ENCODE data around the gene GRIA3. TPM values are rescaled to one million over a fixed set of nuclear protein-coding genes. Genes with fewer than 3 reads are reported as not detected.
A peak's percentile ranks its signal among the peaks of the same experiment; 100 is the strongest.
"Not testable (repeated sequence)": the region's sequence is repeated elsewhere in the genome, so short reads cannot be mapped to it uniquely, and the experiment has no call there.

Gene GRIA3
- total RNA-seq, 1 donor from 2014 or later: 4.6 TPM

GRCh38 chrX:123514279-123514640, 330.2 kb downstream of the GRIA3 start:
- H3K9me3 Mint-ChIP-seq: peaks cover 10% of the 10 kb centered on the region
- TF ChIP-seq CTCF (IDR thresholded peaks at IDR 0.05): peak; percentile 9
- H3F3A ChIP-seq (ENCODE audit: low read depth); H3K27me3 Mint-ChIP-seq (ENCODE audit: insufficient read depth, low read depth); H3K4me2 ChIP-seq; H3K79me2 ChIP-seq (ENCODE audit: low read depth); H3K4me3 Mint-ChIP-seq; DNase-seq (ENCODE audit: low spot score); H3K27me3 ChIP-seq; H3K9me3 ChIP-seq (ENCODE audit: low read depth); H2AFZ ChIP-seq (replicated peaks); H3K4me1 Mint-ChIP-seq; H3K4me1 ChIP-seq; H3K9ac ChIP-seq; H3K36me3 ChIP-seq; H3K27ac Mint-ChIP-seq; H3K27ac ChIP-seq; H3K36me3 Mint-ChIP-seq; H4K20me1 ChIP-seq (ENCODE audit: low read depth); H3K4me3 ChIP-seq: not testable (repeated sequence)

GRCh38 chrX:123518791-123519190, 334.7 kb downstream of the GRIA3 start:
- no peaks in the 10 kb centered on the region for H3K27me3 ChIP-seq
- no peaks in the 10 kb centered on the region for H3K4me1 Mint-ChIP-seq
- H3K27ac Mint-ChIP-seq: no peak overlapping the region
- TF ChIP-seq EZH2 (IDR thresholded peaks at IDR 0.05) (no peak), CTCF (IDR thresholded peaks at IDR 0.05) (no peak), EZH2phosphoT487 (IDR thresholded peaks at IDR 0.05) (no peak)
- H3K4me2 ChIP-seq: no peak overlapping the region
- H3K36me3 Mint-ChIP-seq: no peaks in the 10 kb centered on the region
- no peak overlapping the region for H3K4me3 ChIP-seq
- no peak overlapping the region for H2AFZ ChIP-seq (replicated peaks)
- no peak overlapping the region for H3K27ac ChIP-seq
- DNase-seq (ENCODE audit: low spot score): no peak
- H3K4me1 ChIP-seq: no peaks in the 10 kb centered on the region
- no peaks in the 10 kb centered on the region for H3K9me3 ChIP-seq (ENCODE audit: low read depth)
- H3K9ac ChIP-seq: no peak overlapping the region
- no peaks in the 10 kb centered on the region for H4K20me1 ChIP-seq (ENCODE audit: low read depth)
- H3K79me2 ChIP-seq (ENCODE audit: low read depth): no peaks in the 10 kb centered on the region
- no peak overlapping the region for H3K4me3 Mint-ChIP-seq
- no peaks in the 10 kb centered on the region for H3F3A ChIP-seq (ENCODE audit: low read depth)
- peaks cover 2% of the 10 kb centered on the region for H3K27me3 Mint-ChIP-seq (ENCODE audit: insufficient read depth, low read depth)
- H3K36me3 ChIP-seq: no peaks in the 10 kb centered on the region
- peaks cover 14% of the 10 kb centered on the region for H3K9me3 Mint-ChIP-seq

- Mint-ChIP-seq H3K27me3 (ENCODE audit: insufficient read depth, low read depth) (peaks cover 2% of the 10 kb centered on the region), H3K27ac (no peak overlapping the region), H3K36me3 (no peaks in the 10 kb centered on the region), H3K4me1 (no peaks in the 10 kb centered on the region), H3K4me3 (no peak overlapping the region), H3K9me3 (peaks cover 4% of the 10 kb centered on the region)
- Histone ChIP-seq H3K79me2 (ENCODE audit: low read depth) (no peaks in the 10 kb centered on the region), H3K27me3 (no peaks in the 10 kb centered on the region), H3K36me3 (no peaks in the 10 kb centered on the region), H3F3A (ENCODE audit: low read depth) (no peaks in the 10 kb centered on the region), H4K20me1 (ENCODE audit: low read depth) (no peaks in the 10 kb centered on the region), H2AFZ (replicated peaks) (no peak overlapping the region), H3K9ac (no peak overlapping the region), H3K27ac (no peak overlapping the region), H3K4me2 (no peak overlapping the region), H3K4me1 (no peaks in the 10 kb centered on the region), H3K9me3 (ENCODE audit: low read depth) (peaks cover 4% of the 10 kb centered on the region), H3K4me3 (no peak overlapping the region)
- no peak for TF ChIP-seq CTCF (IDR thresholded peaks at IDR 0.05)
- TF ChIP-seq EZH2 (IDR thresholded peaks at IDR 0.05): no peak
- no peak for TF ChIP-seq EZH2phosphoT487 (IDR thresholded peaks at IDR 0.05)
- DNase-seq (ENCODE audit: low spot score): no peak
Measured at GRCh38 chrX:123525123-123525725, 341.1 kb downstream of the GRIA3 start.

GRCh38 chrX:123530726-123531125, 346.6 kb downstream of the GRIA3 start:
- H3K9ac ChIP-seq; DNase-seq (ENCODE audit: low spot score); H3F3A ChIP-seq (ENCODE audit: low read depth); H3K36me3 Mint-ChIP-seq; H3K4me2 ChIP-seq; H3K4me1 Mint-ChIP-seq; H3K27me3 Mint-ChIP-seq (ENCODE audit: insufficient read depth, low read depth); H3K79me2 ChIP-seq (ENCODE audit: low read depth); H2AFZ ChIP-seq (replicated peaks); H4K20me1 ChIP-seq (ENCODE audit: low read depth); H3K27me3 ChIP-seq; H3K4me3 Mint-ChIP-seq; H3K4me1 ChIP-seq; H3K27ac ChIP-seq; H3K4me3 ChIP-seq; H3K27ac Mint-ChIP-seq; H3K36me3 ChIP-seq: not testable (repeated sequence)
- peaks cover 16% of the 10 kb centered on the region for H3K9me3 ChIP-seq (ENCODE audit: low read depth)
- peaks cover 13% of the 10 kb centered on the region for H3K9me3 Mint-ChIP-seq

Data from neural progenitor cell (in vitro differentiated cells).